Calu3 (cell line): Measurements from ENCODE around the gene PLEKHG2. TPM values are rescaled to one million over a fixed set of nuclear protein-coding genes. Genes with fewer than 3 reads are reported as not detected.

ENCODE experiments used
- BruUV-seq: library from RNA; stranded (reverse); fragments of 400-500 nt; replicated peaks from 2 replicates; lab custom pipeline; 2021; lab: Mats Ljungman, UMichigan
- CTCF ChIA-PET: fragments of 300-600 bp; sonication (Branson Sonifier 250); formaldehyde crosslinking; loops from one replicate; lab custom pipeline; 2022; ENCODE audit warnings: antibody characterized with exemption; lab: Charles Lee
- DNase-seq: peaks from one replicate; pipeline ENCODE4 v3.0.0; 2022
- H3K27ac Mint-ChIP-seq: one replicate; pipeline ENCODE4 v1.8.0; 2022; ENCODE audit warnings: mixed read lengths; ENCODE audit not compliant: unreplicated experiment
- H3K27me3 Mint-ChIP-seq: one replicate; pipeline ENCODE4 v1.8.0; 2022; ENCODE audit warnings: mixed read lengths; ENCODE audit not compliant: unreplicated experiment
- H3K36me3 Mint-ChIP-seq: one replicate; pipeline ENCODE4 v1.8.0; 2022; ENCODE audit warnings: mild to moderate bottlenecking, moderate library complexity, mixed read lengths; ENCODE audit not compliant: insufficient read depth, unreplicated experiment
- H3K4me1 Mint-ChIP-seq: one replicate; pipeline ENCODE4 v1.8.0; 2022; ENCODE audit warnings: mild to moderate bottlenecking, low read depth, mixed read lengths; ENCODE audit not compliant: unreplicated experiment
- H3K4me3 Mint-ChIP-seq: one replicate; pipeline ENCODE4 v1.8.0; 2022; ENCODE audit warnings: mild to moderate bottlenecking, low read depth, moderate library complexity, mixed read lengths; ENCODE audit not compliant: unreplicated experiment
- H3K9me3 Mint-ChIP-seq: one replicate; pipeline ENCODE4 v1.8.0; 2022; ENCODE audit warnings: low read depth, mixed read lengths; ENCODE audit not compliant: unreplicated experiment
- intact Hi-C: fragments of 100-400 bp; cut with micrococcal nuclease; formaldehyde crosslinking; loops from one replicate; pipeline ENCODE4 v1.10.0; 2022; ENCODE audit not compliant: unreplicated experiment
- total RNA-seq: library from RNA; stranded (reverse); gene quantifications from 2 replicates; pipeline ENCODE4 v1.2.3, GENCODE V29; 2022
- TF ChIP-seq, protein P1 (sequence below): fragments of 200-600 bp; IDR thresholded peaks from one replicate; pipeline ENCODE4 v1.8.0; 2022; ENCODE audit warnings: antibody characterized with exemption; ENCODE audit not compliant: unreplicated experiment

The PLEKHG2 gene
- total RNA-seq, 1 experiment from 2014 or later, result 65.3 TPM

GRCh38 chr19:39438270-39438934 is 25.9 kb downstream of the PLEKHG2 start:
- intact Hi-C loops, result no loop called here
- peaks cover 51% of the 10 kb centered on the region for H3K36me3 Mint-ChIP-seq
- H3K27ac Mint-ChIP-seq, result no peak overlapping the region
- H3K27me3 Mint-ChIP-seq, result peaks cover 9% of the 10 kb centered on the region
- CTCF ChIA-PET, result interaction anchor here (0.7 kb wide), 1 partner anchor 102 kb away, joined by 3 read pairs; no protein-coding TSS in a partner anchor
- no peak for DNase-seq
- TF ChIP-seq, protein P1, sequence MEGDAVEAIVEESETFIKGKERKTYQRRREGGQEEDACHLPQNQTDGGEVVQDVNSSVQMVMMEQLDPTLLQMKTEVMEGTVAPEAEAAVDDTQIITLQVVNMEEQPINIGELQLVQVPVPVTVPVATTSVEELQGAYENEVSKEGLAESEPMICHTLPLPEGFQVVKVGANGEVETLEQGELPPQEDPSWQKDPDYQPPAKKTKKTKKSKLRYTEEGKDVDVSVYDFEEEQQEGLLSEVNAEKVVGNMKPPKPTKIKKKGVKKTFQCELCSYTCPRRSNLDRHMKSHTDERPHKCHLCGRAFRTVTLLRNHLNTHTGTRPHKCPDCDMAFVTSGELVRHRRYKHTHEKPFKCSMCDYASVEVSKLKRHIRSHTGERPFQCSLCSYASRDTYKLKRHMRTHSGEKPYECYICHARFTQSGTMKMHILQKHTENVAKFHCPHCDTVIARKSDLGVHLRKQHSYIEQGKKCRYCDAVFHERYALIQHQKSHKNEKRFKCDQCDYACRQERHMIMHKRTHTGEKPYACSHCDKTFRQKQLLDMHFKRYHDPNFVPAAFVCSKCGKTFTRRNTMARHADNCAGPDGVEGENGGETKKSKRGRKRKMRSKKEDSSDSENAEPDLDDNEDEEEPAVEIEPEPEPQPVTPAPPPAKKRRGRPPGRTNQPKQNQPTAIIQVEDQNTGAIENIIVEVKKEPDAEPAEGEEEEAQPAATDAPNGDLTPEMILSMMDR, result no peak
- H3K4me3 Mint-ChIP-seq, result no peak overlapping the region
- BruUV-seq, result no TSS peak
- no peaks in the 10 kb centered on the region for H3K9me3 Mint-ChIP-seq
- peaks cover 20% of the 10 kb centered on the region for H3K4me1 Mint-ChIP-seq

DNA sequence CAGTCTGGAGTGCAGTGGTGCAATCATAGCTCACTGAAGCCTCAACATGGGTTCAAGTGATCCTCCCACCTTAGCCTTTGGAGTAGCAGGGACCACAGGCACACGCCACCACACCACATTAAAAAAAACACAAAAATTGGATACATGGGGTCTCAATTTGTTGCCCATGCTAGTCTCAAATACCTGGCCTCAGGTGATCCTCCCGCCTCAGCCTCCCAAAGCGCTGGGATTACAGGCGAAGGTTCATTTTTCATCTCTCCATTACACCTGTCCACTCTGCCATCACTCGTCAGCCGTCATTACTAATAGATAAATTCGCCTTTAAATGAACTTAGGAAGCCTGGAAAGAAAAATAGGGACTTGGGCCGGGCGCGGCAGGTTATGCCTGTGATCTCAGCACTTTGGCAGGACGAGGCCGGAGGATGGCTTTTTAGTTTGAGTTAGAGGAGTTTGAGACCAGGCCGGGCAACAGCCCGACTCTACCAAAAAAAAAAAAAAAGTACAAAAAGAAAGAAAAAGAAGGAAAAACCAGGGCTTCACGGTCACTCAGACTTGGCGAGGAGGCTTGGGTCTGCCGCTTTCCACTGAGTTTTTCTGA is 32.2 kb downstream of the PLEKHG2 start:
- TSS peak; percentile 99 for BruUV-seq
- Mint-ChIP-seq H3K36me3 (peaks cover 39% of the 10 kb centered on the region), H3K4me1 (peaks cover 16% of the 10 kb centered on the region), H3K4me3 (peak overlapping the region; percentile 96), H3K27ac (peak overlapping the region; percentile 99), H3K27me3 (no peaks in the 10 kb centered on the region), H3K9me3 (no peaks in the 10 kb centered on the region)
- TF ChIP-seq, protein P1, result no peak
- no peak for DNase-seq
- intact Hi-C loops, result loop anchor here (10.0 kb wide), 1 partner anchor 230 kb away; no protein-coding TSS in a partner anchor
- CTCF ChIA-PET, result interaction anchor here (0.6 to 0.9 kb wide), 4 partner anchors 8 to 730 kb away, joined by 3 to 7 read pairs (median 4); partner anchors contain the start of gene RPS16

- Mint-ChIP-seq H3K27ac (peak within 1 kb of the TSS; percentile 99), H3K27me3 (no peaks in the 10 kb centered on the region), H3K9me3 (no peaks in the 10 kb centered on the region), H3K36me3 (peaks cover 38% of the 10 kb centered on the region), H3K4me1 (peaks cover 16% of the 10 kb centered on the region), H3K4me3 (peak within 1 kb of the TSS; percentile 96)
- peak; percentile 98 for DNase-seq
- TSS peak; percentile 69 for BruUV-seq
- CTCF ChIA-PET, result interaction anchor here (0.7 to 0.9 kb wide), 3 partner anchors 10 to 731 kb away, joined by 3 to 7 read pairs (median 4); partner anchors contain the start of gene RPS16
- TF ChIP-seq, protein P1, result no peak
- intact Hi-C loops, result loop anchor here (10.0 kb wide), 1 partner anchor 229 kb away; no protein-coding TSS in a partner anchor
These were observed 33.0 kb downstream of the PLEKHG2 start, which contains the start of gene SUPT5H for GRCh38 chr19:39445196-39446111. SUPT5H (plus strand) TSS chr19:39445582; CDS start chr19:39445891, 309 bp downstream.
